CD4-positive, alpha-beta T cell (primary cell): ENCODE results near the gene JUNB. TPM values are rescaled to one million over a fixed set of nuclear protein-coding genes. Genes with fewer than 3 reads are reported as not detected.
"Not testable (repeated sequence)": the region's sequence is repeated elsewhere in the genome, so short reads cannot be mapped to it uniquely, and the experiment has no call there.

ENCODE experiments used
- ATAC-seq: fragments of 200-7000 bp; cut with Tn5 transposase; one replicate; pipeline ENCODE4 v1.10.0; 2022; ENCODE audit warnings: mild to moderate bottlenecking; ENCODE audit not compliant: poor library complexity
- CTCF ChIA-PET: fragments of 350-600 bp; sonication (Branson Sonifier 250); formaldehyde crosslinking; loops from one replicate; lab custom pipeline; 2021; ENCODE audit warnings: antibody characterized with exemption, inconsistent platforms; lab: Charles Lee
- POLR2A ChIA-PET: fragments of 350-600 bp; sonication (Branson Sonifier 250); formaldehyde crosslinking; loops from one replicate; lab custom pipeline; 2021; ENCODE audit warnings: antibody characterized with exemption, inconsistent platforms; lab: Charles Lee
- DNase-seq, 14 experiments: peaks; one replicate each; pipeline ENCODE4 v3.0.0-alpha.2; 2013 to 2020; ENCODE audit warnings: mixed read lengths in 2 of 14
- H3K27ac ChIP-seq, 2 donors: one replicate each; pipeline versions ENCODE4 v1.5.1 to v1.7.0; 2013; ENCODE audit warnings: low read length in 2 of 2, low read depth in 1 of 2, mild to moderate bottlenecking in 1 of 2
- H3K27me3 ChIP-seq, 2 experiments: 1 replicate in 1 of 2; 2 replicates in 1 of 2; pipeline versions ENCODE4 v1.6.1 to v1.7.0; 2013; ENCODE audit warnings: low read length in 2 of 2, control low read depth in 1 of 2, mild to moderate bottlenecking in 1 of 2, moderate library complexity in 1 of 2; ENCODE audit not compliant: insufficient read depth in 2 of 2, control insufficient read depth in 1 of 2
- H3K36me3 ChIP-seq: one replicate; pipeline ENCODE4 v1.6.1; 2013; ENCODE audit warnings: low read length, control low read depth; ENCODE audit not compliant: insufficient read depth
- H3K4me1 ChIP-seq: one replicate; pipeline ENCODE4 v1.6.1; 2013; ENCODE audit warnings: low read length, control low read depth; ENCODE audit not compliant: insufficient read depth
- H3K4me3 ChIP-seq: one replicate; pipeline ENCODE4 v1.5.1; 2013; ENCODE audit warnings: mild to moderate bottlenecking, low read length, moderate library complexity
- H3K9me3 ChIP-seq, 2 experiments: 1 replicate in 1 of 2; 2 replicates in 1 of 2; pipeline versions ENCODE4 v1.6.1 to v1.7.0; 2013; ENCODE audit warnings: low read length in 2 of 2, mild to moderate bottlenecking in 2 of 2, control low read depth in 1 of 2, moderate library complexity in 1 of 2; ENCODE audit not compliant: control insufficient read depth in 1 of 2, insufficient read depth in 1 of 2
- H3K27ac Mint-ChIP-seq: one replicate; pipeline ENCODE4 v1.8.0; 2020; ENCODE audit warnings: mixed read lengths
- H3K27me3 Mint-ChIP-seq: one replicate; pipeline ENCODE4 v1.8.0; 2021; ENCODE audit warnings: mixed read lengths
- H3K36me3 Mint-ChIP-seq: one replicate; pipeline ENCODE4 v1.8.0; 2021; ENCODE audit warnings: low read depth, mixed read lengths
- H3K4me1 Mint-ChIP-seq: one replicate; pipeline ENCODE4 v1.8.0; 2021; ENCODE audit warnings: low read depth, mixed read lengths
- H3K4me3 Mint-ChIP-seq: one replicate; pipeline ENCODE4 v1.8.0; 2020; ENCODE audit warnings: mild to moderate bottlenecking, mixed read lengths
- H3K9me3 Mint-ChIP-seq: one replicate; pipeline ENCODE4 v1.8.0; 2020; ENCODE audit warnings: mixed read lengths
- intact Hi-C, 2 experiments: fragments of 100-400 bp; cut with DNase I in 1 of 2; cut with micrococcal nuclease in 1 of 2; formaldehyde crosslinking; loops; one replicate each; pipeline versions ENCODE4 v1.15.1 to v1.9.0; 2023 to 2025; cut with DNase I, micrococcal nuclease
- total RNA-seq, 174 experiments: library from RNA in 2 of 174; stranded (reverse) in 2 of 174; gene quantifications; one replicate each; pipeline ENCODE4 v1.2.3 and lab custom pipeline; 2021 to 2026
- TF ChIP-seq, protein P1 (sequence below): fragments of 200-600 bp; IDR thresholded peaks from one replicate; pipeline ENCODE4 v1.8.0; 2022; ENCODE audit warnings: antibody characterized with exemption, mild to moderate bottlenecking

JUNB gene
- total RNA-seq, 2 experiments from 2014 or later: 2,467 to 2,518 TPM

DNA sequence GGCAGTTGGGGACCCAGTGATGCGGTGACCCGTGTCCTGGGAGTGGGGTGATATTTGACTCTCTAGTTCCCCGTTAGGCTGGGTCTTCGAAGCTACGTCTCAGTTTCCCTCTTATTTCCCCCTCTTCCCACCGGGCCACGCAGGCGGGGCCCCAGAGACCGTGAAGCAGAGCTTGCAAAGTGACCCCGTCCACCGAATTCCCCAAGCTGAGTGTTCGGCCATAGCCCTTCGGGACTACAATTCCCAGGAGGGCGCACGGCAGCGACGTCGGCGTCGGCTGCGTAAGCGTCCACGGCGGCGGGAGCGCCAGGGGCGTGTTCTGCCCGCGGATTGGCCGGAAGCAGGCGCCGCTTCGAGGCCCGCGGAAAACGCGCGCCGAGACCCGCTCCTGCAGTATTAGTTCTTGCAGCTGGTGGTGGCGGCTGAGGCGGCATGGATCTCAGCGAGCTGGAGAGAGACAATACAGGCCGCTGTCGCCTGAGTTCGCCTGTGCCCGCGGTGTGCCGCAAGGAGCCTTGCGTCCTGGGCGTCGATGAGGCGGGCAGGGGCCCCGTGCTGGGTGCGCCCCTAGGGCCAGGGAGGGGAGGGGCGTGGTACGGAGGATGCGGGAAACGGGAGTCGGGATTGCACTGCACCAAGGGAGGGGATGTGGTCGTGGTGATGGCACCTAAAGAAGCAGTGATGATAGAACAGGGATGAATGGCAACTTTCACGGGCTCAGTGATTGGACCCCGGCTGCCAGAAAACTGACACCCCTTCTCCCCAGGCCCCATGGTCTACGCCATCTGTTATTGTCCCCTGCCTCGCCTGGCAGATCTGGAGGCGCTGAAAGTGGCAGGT is 15.2 kb downstream of the JUNB start, which contains the start of gene RNASEH2A:
Gene RNASEH2A, plus strand, starts transcription at position 343 of the 840 bp plus-strand sequence. Its CDS starts 90 bp downstream, at position 433.
- H3K36me3 Mint-ChIP-seq: peaks cover 6% of the 10 kb centered on the region
- TF ChIP-seq, protein P1, sequence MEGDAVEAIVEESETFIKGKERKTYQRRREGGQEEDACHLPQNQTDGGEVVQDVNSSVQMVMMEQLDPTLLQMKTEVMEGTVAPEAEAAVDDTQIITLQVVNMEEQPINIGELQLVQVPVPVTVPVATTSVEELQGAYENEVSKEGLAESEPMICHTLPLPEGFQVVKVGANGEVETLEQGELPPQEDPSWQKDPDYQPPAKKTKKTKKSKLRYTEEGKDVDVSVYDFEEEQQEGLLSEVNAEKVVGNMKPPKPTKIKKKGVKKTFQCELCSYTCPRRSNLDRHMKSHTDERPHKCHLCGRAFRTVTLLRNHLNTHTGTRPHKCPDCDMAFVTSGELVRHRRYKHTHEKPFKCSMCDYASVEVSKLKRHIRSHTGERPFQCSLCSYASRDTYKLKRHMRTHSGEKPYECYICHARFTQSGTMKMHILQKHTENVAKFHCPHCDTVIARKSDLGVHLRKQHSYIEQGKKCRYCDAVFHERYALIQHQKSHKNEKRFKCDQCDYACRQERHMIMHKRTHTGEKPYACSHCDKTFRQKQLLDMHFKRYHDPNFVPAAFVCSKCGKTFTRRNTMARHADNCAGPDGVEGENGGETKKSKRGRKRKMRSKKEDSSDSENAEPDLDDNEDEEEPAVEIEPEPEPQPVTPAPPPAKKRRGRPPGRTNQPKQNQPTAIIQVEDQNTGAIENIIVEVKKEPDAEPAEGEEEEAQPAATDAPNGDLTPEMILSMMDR: no peak
- Histone ChIP-seq H3K36me3 (no peaks in the 10 kb centered on the region), H3K9me3 (no peaks in the 10 kb centered on the region), H3K27ac (peak within 1 kb of the TSS in 1 of 2 donors; percentile 23), H3K27me3 (no peaks in the 10 kb centered on the region), H3K4me3 (peak within 1 kb of the TSS; percentile 64), H3K4me1 (peaks cover 26% of the 10 kb centered on the region)
- intact Hi-C loops: loop anchor here (1.0 to 10.0 kb wide), 3 partner anchors 10 to 128 kb away; partner anchors contain the start of genes CALR (in 1 of the 2) and FARSA (in 1 of the 2)
- H3K4me3 Mint-ChIP-seq: peak within 1 kb of the TSS; percentile 96
- ChIA-PET POLR2A (interaction anchor here (0.7 to 1.8 kb wide), 13 partner anchors 9 to 402 kb away, joined by 3 to 26 read pairs (median 3); partner anchors contain the start of genes GCDH, GET3, JUNB and TRIR), CTCF (interaction anchor here (0.8 to 1.6 kb wide), 5 partner anchors 10 to 84 kb away, joined by 3 to 11 read pairs (median 4); partner anchors contain the start of gene GCDH)
- H3K4me1 Mint-ChIP-seq: peaks cover 21% of the 10 kb centered on the region
- H3K9me3 Mint-ChIP-seq: no peaks in the 10 kb centered on the region
- ATAC-seq: peak; percentile 91
- DNase-seq: peak; percentile 73 to 94 (median 84)
- no peaks in the 10 kb centered on the region for H3K27me3 Mint-ChIP-seq
- H3K27ac Mint-ChIP-seq: peak within 1 kb of the TSS; percentile 88

DNA sequence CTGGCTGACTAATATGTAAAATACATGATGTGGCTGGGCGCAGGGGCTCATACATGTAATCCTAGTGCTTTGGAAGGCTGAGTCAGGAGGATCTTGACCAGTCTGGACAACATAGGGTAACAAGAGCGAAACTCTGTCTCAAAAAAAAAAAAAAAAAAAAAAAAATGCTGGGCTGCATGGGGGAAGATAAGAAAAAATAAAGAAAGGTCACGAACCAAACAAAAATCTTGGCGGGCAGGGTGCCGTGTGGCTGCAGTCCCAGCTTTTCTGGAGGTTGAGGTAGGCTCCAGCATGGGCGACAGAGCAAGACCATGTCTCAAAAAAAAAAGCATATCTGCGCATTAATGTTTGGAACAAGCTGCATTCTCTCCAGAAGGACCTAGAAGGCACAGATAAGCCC is 23.8 kb downstream of the JUNB start:
- H3K4me1 ChIP-seq: no peaks in the 10 kb centered on the region
- H3K9me3 ChIP-seq: no peaks in the 10 kb centered on the region
- no peak overlapping the region for H3K4me3 Mint-ChIP-seq
- ATAC-seq (no peak), DNase-seq (no peak)
- H3K4me1 Mint-ChIP-seq: no peaks in the 10 kb centered on the region
- no peak overlapping the region for H3K27ac ChIP-seq
- peaks cover 15% of the 10 kb centered on the region for H3K36me3 Mint-ChIP-seq
- H3K9me3 Mint-ChIP-seq: no peaks in the 10 kb centered on the region
- intact Hi-C loops: no loop called here
- TF ChIP-seq, protein P1: no peak
- H3K36me3 ChIP-seq: peaks cover 6% of the 10 kb centered on the region
- CTCF ChIA-PET: interaction anchor here (1.0 kb wide), 1 partner anchor 10 kb away, joined by 4 read pairs; no protein-coding TSS in a partner anchor
- POLR2A ChIA-PET: interaction anchor here (0.6 kb wide), 1 partner anchor 119 kb away, joined by 3 read pairs; the partner anchor contains the start of gene FARSA
- no peak overlapping the region for H3K4me3 ChIP-seq
- no peaks in the 10 kb centered on the region for H3K27me3 Mint-ChIP-seq
- H3K27me3 ChIP-seq: no peaks in the 10 kb centered on the region
- H3K27ac Mint-ChIP-seq: no peak overlapping the region

DNA sequence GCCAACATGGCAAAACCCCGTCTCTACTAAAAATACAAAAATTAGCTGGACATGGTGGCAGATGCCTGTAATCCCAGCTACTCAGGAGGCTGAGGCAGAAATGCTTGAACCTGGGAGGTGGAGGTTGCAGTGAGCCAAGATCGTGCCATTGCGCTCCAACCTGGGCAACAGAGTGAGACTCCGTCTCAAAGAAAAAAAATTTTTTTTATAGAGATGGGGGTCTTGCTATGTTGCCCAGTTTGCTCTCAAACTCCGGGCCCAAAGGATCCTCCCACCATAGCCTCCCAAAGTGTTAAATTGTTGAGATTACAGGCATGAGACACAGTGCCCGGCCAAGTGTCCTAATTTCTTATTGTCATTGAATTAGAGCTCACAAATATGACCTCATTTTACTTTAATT is 25.9 kb downstream of the JUNB start:
- DNase-seq, H3K4me1 Mint-ChIP-seq, H3K27ac ChIP-seq, H3K4me3 ChIP-seq, POLR2A ChIA-PET, ATAC-seq, H3K9me3 ChIP-seq, CTCF ChIA-PET, H3K27ac Mint-ChIP-seq, H3K27me3 Mint-ChIP-seq, intact Hi-C loops, H3K9me3 Mint-ChIP-seq, H3K4me3 Mint-ChIP-seq, H3K36me3 ChIP-seq, H3K4me1 ChIP-seq, H3K27me3 ChIP-seq: not testable (repeated sequence)
- H3K36me3 Mint-ChIP-seq: peaks cover 15% of the 10 kb centered on the region

DNA sequence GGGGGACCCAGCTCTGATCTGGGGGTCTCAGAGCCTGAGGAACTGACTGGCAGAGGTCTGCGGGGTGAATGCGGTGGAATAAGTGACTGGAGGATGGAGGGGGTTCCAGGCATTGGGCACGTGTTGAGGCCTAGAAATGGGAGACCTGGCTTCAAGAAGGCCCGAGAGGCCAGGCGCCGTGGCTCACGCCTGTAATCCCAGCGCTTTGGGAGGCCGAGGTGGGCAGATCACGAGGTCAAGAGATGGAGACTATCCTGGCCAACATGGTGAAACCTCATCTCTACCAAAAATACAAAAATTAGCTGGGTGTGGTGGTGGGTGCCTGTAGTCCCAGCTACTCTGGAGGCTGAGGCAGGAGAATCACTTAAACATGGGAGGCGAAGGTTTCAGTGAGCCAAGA is 26.5 kb downstream of the JUNB start:
- H3K9me3 Mint-ChIP-seq, H3K4me1 ChIP-seq, H3K27ac Mint-ChIP-seq, ATAC-seq, H3K36me3 ChIP-seq, CTCF ChIA-PET, intact Hi-C loops, H3K27me3 Mint-ChIP-seq, H3K9me3 ChIP-seq, H3K27me3 ChIP-seq, H3K4me3 ChIP-seq, DNase-seq, H3K27ac ChIP-seq, POLR2A ChIA-PET, H3K4me3 Mint-ChIP-seq, H3K4me1 Mint-ChIP-seq: not testable (repeated sequence)
- H3K36me3 Mint-ChIP-seq: peaks cover 14% of the 10 kb centered on the region
